H9 (cell line): ENCODE results near the gene TNFRSF11A. TPM values are rescaled to one million over a fixed set of nuclear protein-coding genes. Genes with fewer than 3 reads are reported as not detected.

ENCODE experiments used
- DNase-seq: peaks from one replicate; pipeline ENCODE4 v3.0.0-alpha.2; 2017
- H2AFZ ChIP-seq: one replicate; pipeline ENCODE4 v1.6.1; 2013; ENCODE audit warnings: mild to moderate bottlenecking, low read length, control low read depth, moderate library complexity
- H2AK5ac ChIP-seq: 2 replicates; pipeline ENCODE4 v1.6.1; 2013; ENCODE audit warnings: low read length, control low read depth, mixed read lengths; ENCODE audit not compliant: insufficient read length
- H2BK120ac ChIP-seq: one replicate; pipeline ENCODE4 v1.6.1; 2013; ENCODE audit warnings: low read depth, mild to moderate bottlenecking, low read length, control low read depth, inconsistent platforms; ENCODE audit not compliant: poor library complexity, severe bottlenecking
- H2BK12ac ChIP-seq: 2 replicates; pipeline ENCODE4 v1.6.1; 2013; ENCODE audit warnings: low read length, control low read depth, mixed read lengths, low read depth; ENCODE audit not compliant: insufficient read length
- H2BK15ac ChIP-seq: 2 replicates; pipeline ENCODE4 v1.6.1; 2013; ENCODE audit warnings: low read depth, low read length, control low read depth
- H2BK20ac ChIP-seq: one replicate; pipeline ENCODE4 v1.6.1; 2013; ENCODE audit warnings: low read depth, mild to moderate bottlenecking, low read length, control low read depth, inconsistent platforms; ENCODE audit not compliant: poor library complexity, severe bottlenecking
- H2BK5ac ChIP-seq: 2 replicates; pipeline ENCODE4 v1.6.1; 2013; ENCODE audit warnings: low read length, control low read depth, mixed read lengths; ENCODE audit not compliant: insufficient read length
- H3K14ac ChIP-seq: 2 replicates; pipeline ENCODE4 v1.6.1; 2013; ENCODE audit warnings: low read length, control low read depth; ENCODE audit not compliant: insufficient read depth
- H3K18ac ChIP-seq: 2 replicates; pipeline ENCODE4 v1.6.1; 2013; ENCODE audit warnings: low read depth, mild to moderate bottlenecking, mixed read lengths, low read length, control low read depth; ENCODE audit not compliant: insufficient read length
- H3K23ac ChIP-seq: 2 replicates; pipeline ENCODE4 v1.6.1; 2013; ENCODE audit warnings: low read length, control low read depth, mixed read lengths, low read depth; ENCODE audit not compliant: insufficient read length
- H3K23me2 ChIP-seq: 2 replicates; pipeline ENCODE4 v1.6.1; 2013; ENCODE audit warnings: low read depth, mild to moderate bottlenecking, mixed read lengths, low read length, control low read depth; ENCODE audit not compliant: insufficient read length, poor library complexity, severe bottlenecking
- H3K27ac ChIP-seq: 2 replicates; pipeline ENCODE4 v1.5.1; 2013; ENCODE audit warnings: low read length, control low read depth, mixed read lengths, low read depth; ENCODE audit not compliant: insufficient read length
- H3K27me3 ChIP-seq: 2 replicates; pipeline ENCODE4 v1.6.1; 2013; ENCODE audit warnings: low read length, control low read depth, inconsistent platforms; ENCODE audit not compliant: insufficient read depth
- H3K4ac ChIP-seq: 2 replicates; pipeline ENCODE4 v1.6.1; 2013; ENCODE audit warnings: low read depth, mild to moderate bottlenecking, control low read depth, inconsistent platforms, low read length, moderate library complexity
- H3K4me1 ChIP-seq: 2 replicates; pipeline ENCODE4 v1.6.1; 2013; ENCODE audit warnings: low read length, control low read depth, inconsistent platforms; ENCODE audit not compliant: insufficient read depth
- H3K4me2 ChIP-seq: 2 replicates; pipeline ENCODE4 v1.6.1; 2013; ENCODE audit warnings: low read length, control low read depth, mixed read lengths; ENCODE audit not compliant: insufficient read length, insufficient read depth
- H3K56ac ChIP-seq: 2 replicates; pipeline ENCODE4 v1.6.1; 2013; ENCODE audit warnings: low read depth, mild to moderate bottlenecking, mixed read lengths, low read length, control low read depth; ENCODE audit not compliant: insufficient read length
- H3K79me1 ChIP-seq: 2 replicates; pipeline ENCODE4 v1.6.1; 2013; ENCODE audit warnings: low read depth, mild to moderate bottlenecking, moderate library complexity, low read length, control low read depth, inconsistent platforms; ENCODE audit not compliant: insufficient read depth, poor library complexity, severe bottlenecking
- H3K79me2 ChIP-seq: 2 replicates; pipeline ENCODE4 v1.6.1; 2013; ENCODE audit warnings: low read length, control low read depth, inconsistent platforms; ENCODE audit not compliant: insufficient read depth
- H3K9ac ChIP-seq: 2 replicates; pipeline ENCODE4 v1.6.1; 2013; ENCODE audit warnings: low read length, control low read depth, mixed read lengths; ENCODE audit not compliant: insufficient read length; ENCODE audit errors: extremely low read depth
- H3K9me3 ChIP-seq: one replicate; pipeline ENCODE4 v1.6.1; 2013; ENCODE audit warnings: low read depth, low read length, inconsistent platforms; ENCODE audit not compliant: control insufficient read depth
- H3T11ph ChIP-seq: one replicate; pipeline ENCODE4 v1.6.1; 2013; ENCODE audit warnings: mild to moderate bottlenecking, low read length, control low read depth, inconsistent platforms
- H4K20me1 ChIP-seq: one replicate; pipeline ENCODE4 v1.6.1; 2013; ENCODE audit not compliant: control insufficient read depth, insufficient read length, insufficient read depth
- H4K5ac ChIP-seq: 2 replicates; pipeline ENCODE4 v1.6.1; 2013; ENCODE audit warnings: low read depth, mild to moderate bottlenecking, mixed read lengths, low read length, control low read depth; ENCODE audit not compliant: insufficient read length
- H4K8ac ChIP-seq: replicated peaks from 2 replicates; pipeline ENCODE4 v1.6.1; 2013; ENCODE audit warnings: low read length, control low read depth, mixed read lengths, low read depth; ENCODE audit not compliant: insufficient read length
- H4K91ac ChIP-seq: 2 replicates; pipeline ENCODE4 v1.6.1; 2013; ENCODE audit warnings: low read depth, mild to moderate bottlenecking, moderate library complexity, mixed read lengths, low read length, control low read depth; ENCODE audit not compliant: insufficient read length
- H3K27ac Mint-ChIP-seq, 3 experiments: 2 replicates in 2 of 3; 3 replicates in 1 of 3; pipeline ENCODE4 v1.8.0; 2020 to 2021; ENCODE audit warnings: mixed read lengths in 3 of 3, mild to moderate bottlenecking in 1 of 3, moderate library complexity in 1 of 3
- H3K27me3 Mint-ChIP-seq: 2 replicates; pipeline ENCODE4 v1.8.0; 2021; ENCODE audit warnings: low read depth, mild to moderate bottlenecking, moderate library complexity, mixed read lengths
- H3K36me3 Mint-ChIP-seq, 3 experiments: 2 replicates in 2 of 3; 3 replicates in 1 of 3; pipeline ENCODE4 v1.8.0; 2020 to 2021; ENCODE audit warnings: low read depth in 3 of 3, mixed read lengths in 3 of 3; ENCODE audit not compliant: insufficient read depth in 1 of 3
- H3K4me1 Mint-ChIP-seq, 2 experiments: 2 replicates each; pipeline ENCODE4 v1.8.0; 2020; ENCODE audit warnings: mixed read lengths in 2 of 2
- H3K4me3 Mint-ChIP-seq, 2 experiments: 2 replicates in 1 of 2; 3 replicates in 1 of 2; pipeline ENCODE4 v1.8.0; 2020 to 2021; ENCODE audit warnings: mild to moderate bottlenecking in 2 of 2, mixed read lengths in 2 of 2, moderate library complexity in 1 of 2
- H3K9me3 Mint-ChIP-seq, 2 experiments: 2 replicates in 1 of 2; 3 replicates in 1 of 2; pipeline ENCODE4 v1.8.0; 2020; ENCODE audit warnings: mild to moderate bottlenecking in 2 of 2, mixed read lengths in 2 of 2, moderate library complexity in 1 of 2
- WGBS: extraction: QIAGEN DNeasy Blood & Tissue Kit; methylation state at CpG from one replicate; pipeline ENCODE4 v1.1.7; 2013; ENCODE audit warnings: missing lambda C conversion rate, low lambda C conversion rate, mixed read lengths; ENCODE audit not compliant: insufficient read length; ENCODE audit errors: extremely low coverage; 5-methylcytosine and 5-hydroxymethylcytosine counted together
- total RNA-seq: library from RNA; stranded (reverse); gene quantifications from 2 replicates; pipeline ENCODE4 v1.2.1, GENCODE V29; 2021
- TF ChIP-seq, protein P1 (sequence below): fragments of 200-600 bp; sonication (generic); conservative IDR thresholded peaks from 3 replicates; pipeline ENCODE4 v1.8.0; 2021; ENCODE audit warnings: antibody characterized with exemption, mild to moderate bottlenecking

Gene TNFRSF11A
- total RNA-seq, 1 experiment from 2014 or later, result 7.8 TPM

DNA sequence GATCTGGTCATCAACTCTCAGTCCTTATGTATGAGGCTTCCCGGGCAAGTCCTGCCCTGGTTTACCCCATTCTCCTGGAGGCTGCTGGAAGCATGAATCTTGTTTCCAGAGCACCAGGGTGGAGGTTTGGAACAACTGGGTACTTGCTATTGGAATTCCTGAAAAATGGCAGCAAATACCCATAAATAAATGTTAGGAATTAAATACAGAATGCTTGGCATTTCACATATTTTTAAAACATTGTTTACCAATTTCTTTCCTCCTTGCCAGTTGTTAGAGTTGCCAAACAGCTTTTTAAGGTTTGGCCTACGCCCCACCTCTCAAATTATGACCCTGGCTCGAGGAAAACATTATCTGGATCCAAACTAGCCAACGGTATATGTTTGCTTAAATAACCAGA, 107.1 kb downstream of the TNFRSF11A start:
- Histone ChIP-seq H4K20me1 (no peaks in the 10 kb centered on the region), H3K79me2 (no peaks in the 10 kb centered on the region), H3K9me3 (no peaks in the 10 kb centered on the region), H2AK5ac (no peak overlapping the region), H3T11ph (no peak overlapping the region), H2BK5ac (no peak overlapping the region), H3K23me2 (no peaks in the 10 kb centered on the region), H2BK12ac (no peak overlapping the region), H3K4me2 (no peak overlapping the region), H3K18ac (no peak overlapping the region), H4K91ac (no peak overlapping the region), H3K56ac (no peak overlapping the region), H2AFZ (no peak overlapping the region), H4K5ac (no peak overlapping the region), H3K4me1 (no peaks in the 10 kb centered on the region), H3K27ac (no peak overlapping the region), H3K9ac (no peak overlapping the region), H2BK15ac (no peak overlapping the region), H2BK120ac (no peak overlapping the region), H3K23ac (no peak overlapping the region), H3K14ac (no peak overlapping the region), H2BK20ac (no peak overlapping the region), H3K27me3 (no peaks in the 10 kb centered on the region), H3K79me1 (no peaks in the 10 kb centered on the region), H4K8ac (no peak overlapping the region), H3K4ac (no peak overlapping the region)
- H3K4me3 Mint-ChIP-seq, result no peak overlapping the region
- TF ChIP-seq, protein P1, sequence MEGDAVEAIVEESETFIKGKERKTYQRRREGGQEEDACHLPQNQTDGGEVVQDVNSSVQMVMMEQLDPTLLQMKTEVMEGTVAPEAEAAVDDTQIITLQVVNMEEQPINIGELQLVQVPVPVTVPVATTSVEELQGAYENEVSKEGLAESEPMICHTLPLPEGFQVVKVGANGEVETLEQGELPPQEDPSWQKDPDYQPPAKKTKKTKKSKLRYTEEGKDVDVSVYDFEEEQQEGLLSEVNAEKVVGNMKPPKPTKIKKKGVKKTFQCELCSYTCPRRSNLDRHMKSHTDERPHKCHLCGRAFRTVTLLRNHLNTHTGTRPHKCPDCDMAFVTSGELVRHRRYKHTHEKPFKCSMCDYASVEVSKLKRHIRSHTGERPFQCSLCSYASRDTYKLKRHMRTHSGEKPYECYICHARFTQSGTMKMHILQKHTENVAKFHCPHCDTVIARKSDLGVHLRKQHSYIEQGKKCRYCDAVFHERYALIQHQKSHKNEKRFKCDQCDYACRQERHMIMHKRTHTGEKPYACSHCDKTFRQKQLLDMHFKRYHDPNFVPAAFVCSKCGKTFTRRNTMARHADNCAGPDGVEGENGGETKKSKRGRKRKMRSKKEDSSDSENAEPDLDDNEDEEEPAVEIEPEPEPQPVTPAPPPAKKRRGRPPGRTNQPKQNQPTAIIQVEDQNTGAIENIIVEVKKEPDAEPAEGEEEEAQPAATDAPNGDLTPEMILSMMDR, result no peak
- H3K27me3 Mint-ChIP-seq, result 0 out of 2 replicates have a peak, but pooled peaks cover 1% of the 10 kb centered on the region
- peaks cover 0 to 8% (median 3%) of the 10 kb centered on the region in 3 experiments; a peak in 3 of 7 replicates for H3K36me3 Mint-ChIP-seq
- H3K4me1 Mint-ChIP-seq, result no peaks in the 10 kb centered on the region
- peaks cover 5 to 12% of the 10 kb centered on the region in 2 experiments; a peak in 4 of 5 replicates for H3K9me3 Mint-ChIP-seq
- no CpG with 5 or more reads among the region's 4 CpGs for WGBS
- no peak for DNase-seq
- H3K27ac Mint-ChIP-seq, result no peak overlapping the region
